Small intestine (tissue), 7 donors: ENCODE results near the gene TP73. TPM values are rescaled to one million over a fixed set of nuclear protein-coding genes. Genes with fewer than 3 reads are reported as not detected.

Source experiments
- DNase-seq, 2 donors: peaks; one replicate each; pipeline versions ENCODE4 v3.0.0 to v3.0.0-alpha.2; 2013
- FAIRE-seq: peaks from 2 replicates; lab custom pipeline; 2012; peaks lifted over from hg19 to GRCh38; lab: Jason Lieb, UNC
- H3K27ac ChIP-seq, 3 donors: one replicate each; pipeline ENCODE4 v1.5.1; 2013; ENCODE audit warnings: low read length in 2 of 3, mild to moderate bottlenecking in 2 of 3, control low read depth in 1 of 3, inconsistent platforms in 1 of 3, low read depth in 1 of 3, moderate library complexity in 1 of 3
- H3K27me3 ChIP-seq, 3 donors: one replicate each; pipeline ENCODE4 v1.6.1; 2013; ENCODE audit warnings: low read length in 3 of 3, inconsistent platforms in 1 of 3; ENCODE audit not compliant: control insufficient read depth in 3 of 3, insufficient read depth in 3 of 3
- H3K36me3 ChIP-seq, 3 donors: one replicate each; pipeline ENCODE4 v1.6.1; 2013; ENCODE audit warnings: low read length in 3 of 3, inconsistent platforms in 1 of 3, low read depth in 1 of 3, mild to moderate bottlenecking in 1 of 3, moderate library complexity in 1 of 3; ENCODE audit not compliant: control insufficient read depth in 3 of 3, insufficient read depth in 2 of 3
- H3K4me1 ChIP-seq, 3 donors: one replicate each; pipeline ENCODE4 v1.6.1; 2013; ENCODE audit warnings: low read length in 2 of 3, inconsistent platforms in 1 of 3, low read depth in 1 of 3, mild to moderate bottlenecking in 1 of 3, moderate library complexity in 1 of 3; ENCODE audit not compliant: control insufficient read depth in 3 of 3, insufficient read depth in 2 of 3
- H3K4me3 ChIP-seq, 3 donors: one replicate each; pipeline ENCODE4 v1.5.1; 2013; ENCODE audit warnings: low read length in 3 of 3, control low read depth in 1 of 3, inconsistent platforms in 1 of 3, low read depth in 1 of 3, mild to moderate bottlenecking in 1 of 3, moderate library complexity in 1 of 3
- H3K9me3 ChIP-seq, 2 donors: one replicate each; pipeline ENCODE4 v1.6.1; 2013; ENCODE audit warnings: low read depth in 1 of 2, low read length in 1 of 2; ENCODE audit not compliant: control insufficient read depth in 2 of 2, insufficient read depth in 1 of 2
- WGBS, 3 donors: extraction: QIAGEN DNeasy Blood & Tissue Kit; methylation state at CpG; one replicate each; pipeline ENCODE4 v1.1.7; 2013; 5-methylcytosine and 5-hydroxymethylcytosine counted together
- polyA plus RNA-seq, 4 donors: library from polyadenylated mRNA; stranded (reverse) in 3 of 4; unstranded in 1 of 4; fragments of 200-250 nt in 3 of 4; fragments of 120-200 nt in 1 of 4; gene quantifications; one replicate each; pipeline versions ENCODE4 v1.2.1 to v1.2.3, GENCODE V29; 2013
- donor health status: healthy with polysubstance abuse.
- donor health status: control.
- donor health status: control.
- donor health status: Bipolar disorder and iron deficiency.
- donor health status: healthy.

Gene TP73
- polyA plus RNA-seq, 4 donors, result 0.15 to 0.59 TPM; not detected in 2

GRCh38 chr1:3644273-3644672 is 8.0 kb upstream of the TP73 start:
- FAIRE-seq (no peak), DNase-seq (no peak)
- WGBS, 3 donors, result 91 to 96% (median 92%) methylated on average over 18 to 22 of the region's 25 CpGs
- Histone ChIP-seq H3K4me1 (peaks cover 0 to 3% (median 3%) of the 10 kb centered on the region in 3 donors), H3K9me3 (no peaks in the 10 kb centered on the region), H3K4me3 (no peak overlapping the region), H3K36me3 (peaks cover 3 to 48% (median 4%) of the 10 kb centered on the region in 3 donors), H3K27ac (no peak overlapping the region), H3K27me3 (no peaks in the 10 kb centered on the region)

DNA sequence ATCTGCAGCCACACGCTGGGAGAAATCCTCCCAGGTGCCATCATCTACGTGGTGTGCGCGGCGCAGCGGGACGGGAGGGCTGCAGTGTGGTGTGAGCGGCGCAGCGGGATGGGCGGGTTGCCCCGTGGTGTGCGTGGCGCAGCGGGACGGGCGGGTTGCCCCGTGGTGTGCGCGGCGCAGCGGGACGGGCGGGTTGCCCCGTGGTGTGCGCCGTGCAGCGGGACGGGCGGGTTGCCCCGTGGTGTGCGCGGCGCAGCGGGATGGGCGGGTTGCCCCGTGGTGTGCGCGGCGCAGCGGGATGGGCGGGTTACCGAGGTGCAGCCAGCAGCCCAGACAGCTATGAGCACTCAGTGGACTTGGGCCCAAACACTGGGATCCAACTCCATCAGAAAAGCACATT is 7.1 kb upstream of the TP73 start:
- Histone ChIP-seq H3K4me1 (peaks cover 0 to 6% (median 3%) of the 10 kb centered on the region in 3 donors), H3K27me3 (peaks cover 0 to 3% (median 0%) of the 10 kb centered on the region in 3 donors), H3K27ac (no peak overlapping the region), H3K4me3 (no peak overlapping the region), H3K9me3 (no peaks in the 10 kb centered on the region), H3K36me3 (peaks cover 3 to 39% (median 4%) of the 10 kb centered on the region in 3 donors)
- FAIRE-seq, result no peak
- 95 to 97% (median 96%) methylated on average over 39 to 43 of the region's 43 CpGs for WGBS, 3 donors
- no peak for DNase-seq

DNA sequence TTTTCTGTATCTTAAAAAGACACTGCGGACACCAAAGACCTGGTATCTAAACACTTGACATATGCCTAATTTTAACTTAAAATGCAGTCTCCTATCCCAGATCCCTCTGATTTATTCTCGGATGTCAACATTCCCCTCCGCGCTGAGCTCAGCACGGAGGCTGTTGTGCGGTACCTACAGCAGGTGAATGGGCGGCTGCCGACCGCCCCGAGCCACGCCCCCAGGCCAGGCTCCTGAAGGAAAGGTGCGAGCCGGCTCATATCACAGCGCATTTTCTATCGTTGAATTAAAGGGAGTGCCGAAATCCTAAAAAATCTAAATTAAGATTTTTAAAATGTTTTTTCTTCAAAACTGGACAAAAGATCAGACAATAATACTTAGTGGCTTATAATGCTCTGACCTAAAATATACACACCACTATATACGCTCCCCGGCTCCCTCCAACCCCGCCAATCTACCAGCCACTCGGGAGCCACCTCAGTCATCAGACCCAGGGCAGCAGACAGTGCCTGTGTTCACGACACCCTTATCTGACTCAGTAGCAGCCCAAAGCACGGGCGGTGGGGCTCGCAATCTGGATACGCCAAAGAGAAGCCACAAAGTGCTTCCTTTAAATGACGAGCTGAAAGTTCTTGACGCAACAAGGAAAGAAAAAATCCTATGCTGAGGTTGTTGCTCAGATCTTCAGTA is 6.5 kb upstream of the TP73 start:
- Histone ChIP-seq H3K9me3 (no peaks in the 10 kb centered on the region), H3K27ac (no peak overlapping the region), H3K27me3 (peaks cover 0 to 9% (median 4%) of the 10 kb centered on the region in 3 donors), H3K4me3 (no peak overlapping the region), H3K36me3 (peaks cover 2 to 35% (median 3%) of the 10 kb centered on the region in 3 donors), H3K4me1 (peaks cover 0 to 6% (median 3%) of the 10 kb centered on the region in 3 donors)
- no peak for DNase-seq
- FAIRE-seq, result no peak
- 95 to 97% (median 95%) methylated on average over 27 of the region's 27 CpGs for WGBS, 3 donors

DNA sequence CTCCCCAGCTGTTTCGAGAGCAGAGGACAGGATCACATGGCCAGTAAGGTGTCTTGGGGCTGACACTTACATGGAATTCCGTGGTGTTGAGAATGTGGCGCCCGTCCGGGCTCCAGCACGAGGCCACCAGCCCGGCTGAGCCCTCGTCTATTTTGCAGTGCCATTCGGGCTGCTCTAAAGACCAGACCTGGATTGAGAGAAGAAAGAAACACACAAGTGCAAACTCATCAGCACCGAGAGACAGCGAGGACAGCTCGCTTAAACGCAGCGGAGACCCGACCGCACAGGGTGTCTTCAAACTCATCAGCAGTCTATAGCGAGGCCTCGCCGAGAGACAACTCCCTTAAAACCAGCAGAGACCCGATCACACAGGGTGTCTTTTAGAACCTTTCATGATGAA is 5.7 kb upstream of the TP73 start:
- FAIRE-seq (no peak), DNase-seq (no peak)
- WGBS, 3 donors, result 96 to 98% (median 97%) methylated on average over 20 of the region's 20 CpGs

DNA sequence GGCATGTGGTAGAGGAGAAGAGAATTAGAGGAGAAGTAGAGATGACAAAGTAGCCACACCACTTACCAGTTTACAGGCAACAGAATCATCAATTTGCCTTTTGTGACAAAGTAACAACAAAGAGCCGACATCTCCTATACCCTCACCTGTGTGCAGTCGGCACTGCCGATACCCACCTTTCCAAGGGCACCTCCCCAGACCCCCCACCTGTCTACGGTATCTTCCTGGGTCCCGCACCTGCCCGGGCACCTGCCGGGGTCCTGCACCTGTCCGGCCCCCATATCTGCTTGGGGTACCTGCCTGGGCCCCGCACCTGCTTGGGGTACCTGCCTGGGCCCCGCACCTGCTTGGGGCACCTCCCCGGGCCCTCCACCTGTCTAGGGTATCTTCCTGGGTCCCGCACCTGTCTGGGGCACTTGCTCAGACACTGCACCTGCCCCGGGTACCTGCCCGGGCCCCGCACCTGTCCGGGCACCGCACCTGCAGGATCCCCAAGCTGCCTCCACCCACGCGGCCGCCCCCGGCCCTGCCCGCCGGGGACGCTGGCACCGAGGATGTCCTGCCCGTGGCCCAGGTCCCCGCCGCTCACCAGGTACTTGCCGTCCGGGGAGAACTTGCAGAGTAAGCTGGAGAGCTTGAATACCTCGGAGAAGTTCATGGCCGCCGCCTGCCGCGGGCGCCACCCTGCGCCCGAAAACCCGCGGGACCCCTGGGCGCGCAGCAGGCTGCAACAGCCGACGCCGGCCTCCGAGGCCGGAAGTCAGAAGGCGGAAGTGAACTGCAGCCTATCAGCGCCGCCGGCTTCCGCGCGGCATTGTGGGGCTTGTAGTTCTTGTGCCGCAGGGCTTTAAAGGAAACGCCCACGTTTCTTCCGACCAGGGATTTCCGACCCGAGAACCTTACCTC is 2.7 kb upstream of the TP73 start, which contains the start of gene WRAP73:
Gene WRAP73 (minus strand): TSS at position 762 of the 906 bp plus-strand sequence. CDS start 104 bp downstream, at position 658.
- FAIRE-seq, result no peak
- H3K36me3 ChIP-seq, result peaks cover 2 to 16% (median 3%) of the 10 kb centered on the region in 3 donors
- H3K4me3 ChIP-seq, result peak within 1 kb of the TSS; percentile 71 to 97 (median 96)
- peak; percentile 91 to 95 for DNase-seq
- H3K9me3 ChIP-seq, result no peaks in the 10 kb centered on the region
- H3K27ac ChIP-seq, result peak within 1 kb of the TSS in 2 of 3 donors; percentile 27 to 42
- H3K4me1 ChIP-seq, result peaks cover 0 to 16% (median 3%) of the 10 kb centered on the region in 3 donors
- peaks cover 13 to 42% (median 22%) of the 10 kb centered on the region in 3 donors for H3K27me3 ChIP-seq
- 1 to 3% (median 1%) methylated on average over 59 to 60 of the region's 60 CpGs for WGBS, 3 donors

More for the DNA sequence above, 5.7 kb upstream of the TP73 start:
- peaks cover 1 to 17% (median 11%) of the 10 kb centered on the region in 3 donors for H3K27me3 ChIP-seq
- peaks cover 2 to 30% (median 3%) of the 10 kb centered on the region in 3 donors for H3K36me3 ChIP-seq
- H3K9me3 ChIP-seq, result no peaks in the 10 kb centered on the region
- H3K27ac ChIP-seq, result no peak overlapping the region
- H3K4me3 ChIP-seq, result no peak overlapping the region
- H3K4me1 ChIP-seq, result peaks cover 0 to 10% (median 3%) of the 10 kb centered on the region in 3 donors

- Histone ChIP-seq H3K27ac (no peak overlapping the region), H3K4me1 (peaks cover 0 to 16% (median 3%) of the 10 kb centered on the region in 3 donors), H3K9me3 (no peaks in the 10 kb centered on the region), H3K27me3 (peaks cover 15 to 48% (median 25%) of the 10 kb centered on the region in 3 donors), H3K4me3 (no peak overlapping the region), H3K36me3 (peaks cover 0 to 14% (median 2%) of the 10 kb centered on the region in 3 donors)
- 9 to 14% (median 14%) methylated on average over 45 to 50 of the region's 50 CpGs for WGBS, 3 donors
- no peak for FAIRE-seq
- DNase-seq, result no peak
These were observed 1.9 kb upstream of the TP73 start for GRCh38 chr1:3650248-3651025.

GRCh38 chr1:3651026-3651929 is 1.0 kb upstream of the TP73 start:
- H3K36me3 ChIP-seq, result peaks cover 0 to 9% (median 2%) of the 10 kb centered on the region in 3 donors
- H3K27ac ChIP-seq, result no peak overlapping the region
- FAIRE-seq (no peak), DNase-seq (peak in 1 of 2 donors; percentile 51)
- H3K9me3 ChIP-seq, result no peaks in the 10 kb centered on the region
- WGBS, 3 donors, result 6 to 12% (median 12%) methylated on average over 70 to 83 of the region's 83 CpGs
- H3K27me3 ChIP-seq, result peaks cover 15 to 50% (median 25%) of the 10 kb centered on the region in 3 donors
- peaks cover 0 to 16% (median 3%) of the 10 kb centered on the region in 3 donors for H3K4me1 ChIP-seq
- peak overlapping the region in 1 of 3 donors; percentile 7 for H3K4me3 ChIP-seq
